ENCODE measurements around the gene CLCN5. TPM values are rescaled to one million over a fixed set of nuclear protein-coding genes. Genes with fewer than 3 reads are reported as not detected.

CLCN5 gene
- total and polyA plus RNA-seq, 10 of the 15 experiments (the other 5 are each of a cell fraction or from before 2014, with no cell fraction given) = 0.33 to 3.8 (median 2.6) TPM

DNA sequence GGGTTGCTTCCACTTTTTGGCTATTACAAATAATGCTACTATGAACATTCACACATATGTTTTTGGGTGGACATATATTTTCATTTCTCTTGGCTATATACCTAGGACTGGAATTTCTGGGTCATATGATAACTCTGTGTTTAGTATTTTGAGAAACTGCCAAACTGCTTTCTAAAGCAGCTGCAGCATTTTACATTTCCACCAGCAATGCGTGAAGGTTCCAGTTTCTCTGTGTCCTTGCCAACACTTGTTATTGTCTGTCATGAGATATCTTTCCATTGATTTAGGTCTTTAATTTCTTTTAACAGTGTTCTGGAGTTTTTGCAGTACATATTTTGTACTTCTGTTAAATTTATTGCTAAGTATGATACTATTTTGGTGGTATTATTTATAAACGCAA is 48.3 kb downstream of the CLCN5 start:
- 95% methylated on average over 2 of the region's 2 CpGs for WGBS (ENCODE audit: insufficient coverage, insufficient replicate concordance, low lambda C conversion rate, missing lambda C conversion rate)
- CTCF ChIA-PET = no interaction called here
- Histone ChIP-seq H2AFZ (ENCODE audit: control insufficient read depth, low read depth, low read length) (no peak overlapping the region), H3K4me1 (ENCODE audit: control insufficient read depth, insufficient read depth, low read length) (no peaks in the 10 kb centered on the region), H4K20me1 (ENCODE audit: control insufficient read depth, insufficient read depth) (no peaks in the 10 kb centered on the region), H3K27ac (ENCODE audit: control insufficient read depth, insufficient read depth) (no peak overlapping the region), H3K9me3 (replicated peaks; ENCODE audit: control insufficient read depth, insufficient read depth, low read length) (no peaks in the 10 kb centered on the region), H3K79me2 (ENCODE audit: control insufficient read depth, insufficient read depth, low read length) (no peaks in the 10 kb centered on the region), H3K9ac (ENCODE audit: control insufficient read depth, insufficient read depth, low read length) (no peak overlapping the region), H3K27me3 (replicated peaks in 1 of 2; ENCODE audit: control insufficient read depth in 2 of 2, insufficient read depth in 2 of 2, low read length in 1 of 2) (no peaks in the 10 kb centered on the region), H3K4me3 (no peak overlapping the region), H3K36me3 (ENCODE audit: control insufficient read depth in 2 of 2, insufficient read depth in 2 of 2, low read length in 1 of 2) (no peaks in the 10 kb centered on the region), H3K4me2 (ENCODE audit: control insufficient read depth, insufficient read depth) (no peak overlapping the region)
- POLR2A ChIA-PET = no interaction called here
- ATAC-seq = no peak
- in situ Hi-C loops (cut with MboI) = no loop called here
- no TSS peak for BruUV-seq (replicated peaks)
- RAD21 ChIA-PET (ENCODE audit: unreplicated experiment) = no interaction called here
- no peak for FAIRE-seq
- SMC1A ChIA-PET (ENCODE audit: uncharacterized antibody, unreplicated experiment) = no interaction called here
- DNase-seq (ENCODE audit: low read depth, low spot score) = no peak
- no peak for TF ChIP-seq SRF (IDR thresholded peaks at IDR 0.05; ENCODE audit: low read depth in 2 of 2, low read length in 2 of 2)
- intact Hi-C loops (cut with micrococcal nuclease; ENCODE audit: unreplicated experiment) = no loop called here

DNA sequence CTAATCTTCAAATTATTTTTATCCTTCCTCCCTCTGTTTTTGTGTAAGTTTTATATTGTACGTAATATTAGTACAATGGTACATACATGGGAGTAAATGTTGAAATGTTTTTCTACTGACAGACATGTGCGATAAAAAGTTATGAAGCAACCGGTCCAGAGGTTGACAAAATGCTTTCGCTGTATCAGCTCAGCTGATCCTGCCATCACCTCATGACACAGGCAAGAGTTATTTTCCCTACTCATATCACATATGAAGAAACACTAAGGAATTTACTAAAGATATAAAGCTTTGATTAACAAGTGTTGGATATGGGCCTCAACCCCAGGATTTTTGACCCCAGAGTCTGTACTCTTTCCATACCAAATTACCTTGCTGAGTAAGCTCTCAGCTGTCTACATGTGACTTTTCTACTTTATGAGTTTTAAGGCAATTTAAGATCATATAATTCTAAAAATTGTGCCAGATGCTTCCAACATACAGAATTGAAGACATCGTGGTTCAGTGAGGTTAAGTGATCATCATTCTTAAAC is 50.0 kb downstream of the CLCN5 start:
- FAIRE-seq (no peak), ATAC-seq (no peak), DNase-seq (ENCODE audit: low read depth, low spot score) (no peak)
- no peaks in the 10 kb centered on the region for H3K9me3 ChIP-seq (replicated peaks; ENCODE audit: control insufficient read depth, insufficient read depth, low read length)
- WGBS (ENCODE audit: insufficient coverage, insufficient replicate concordance, low lambda C conversion rate, missing lambda C conversion rate) = 79% methylated on average over 5 of the region's 5 CpGs
- TF ChIP-seq, protein P1, sequence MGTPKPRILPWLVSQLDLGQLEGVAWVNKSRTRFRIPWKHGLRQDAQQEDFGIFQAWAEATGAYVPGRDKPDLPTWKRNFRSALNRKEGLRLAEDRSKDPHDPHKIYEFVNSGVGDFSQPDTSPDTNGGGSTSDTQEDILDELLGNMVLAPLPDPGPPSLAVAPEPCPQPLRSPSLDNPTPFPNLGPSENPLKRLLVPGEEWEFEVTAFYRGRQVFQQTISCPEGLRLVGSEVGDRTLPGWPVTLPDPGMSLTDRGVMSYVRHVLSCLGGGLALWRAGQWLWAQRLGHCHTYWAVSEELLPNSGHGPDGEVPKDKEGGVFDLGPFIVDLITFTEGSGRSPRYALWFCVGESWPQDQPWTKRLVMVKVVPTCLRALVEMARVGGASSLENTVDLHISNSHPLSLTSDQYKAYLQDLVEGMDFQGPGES (IDR thresholded peaks at IDR 0.05) = no peak
- no peak for TF ChIP-seq RELA (IDR thresholded peaks at IDR 0.05; ENCODE audit: borderline replicate concordance, partially characterized antibody)
- no peak for TF ChIP-seq SREBF1 (IDR thresholded peaks at IDR 0.05; ENCODE audit: low read length)
- no peak for TF ChIP-seq ZNF217 (IDR thresholded peaks at IDR 0.05)
- TF ChIP-seq GATAD2B (conservative IDR thresholded peaks at IDR 0.05; ENCODE audit: low read depth) = no peak
- TF ChIP-seq CREM (IDR thresholded peaks at IDR 0.05; ENCODE audit: low read depth) = no peak
- TF ChIP-seq TARDBP (IDR thresholded peaks at IDR 0.05; ENCODE audit: borderline replicate concordance) = no peak
- no peak for TF ChIP-seq NBN (IDR thresholded peaks at IDR 0.05)
- TF ChIP-seq MTA2 (IDR thresholded peaks at IDR 0.05; ENCODE audit: low read depth) = no peak
- TF ChIP-seq, protein P2, sequence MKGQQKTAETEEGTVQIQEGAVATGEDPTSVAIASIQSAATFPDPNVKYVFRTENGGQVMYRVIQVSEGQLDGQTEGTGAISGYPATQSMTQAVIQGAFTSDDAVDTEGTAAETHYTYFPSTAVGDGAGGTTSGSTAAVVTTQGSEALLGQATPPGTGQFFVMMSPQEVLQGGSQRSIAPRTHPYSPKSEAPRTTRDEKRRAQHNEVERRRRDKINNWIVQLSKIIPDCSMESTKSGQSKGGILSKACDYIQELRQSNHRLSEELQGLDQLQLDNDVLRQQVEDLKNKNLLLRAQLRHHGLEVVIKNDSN (IDR thresholded peaks at IDR 0.05; ENCODE audit: borderline replicate concordance, extremely low read length, insufficient read depth, low read depth, low read length) = no peak
- TF ChIP-seq PAX8 (IDR thresholded peaks at IDR 0.05) = no peak
- H3K4me1 ChIP-seq (ENCODE audit: control insufficient read depth, insufficient read depth, low read length) = no peaks in the 10 kb centered on the region
- RAD21 ChIA-PET (ENCODE audit: unreplicated experiment) = no interaction called here
- no peak overlapping the region for H2AFZ ChIP-seq (ENCODE audit: control insufficient read depth, low read depth, low read length)
- no peaks in the 10 kb centered on the region for H3K27me3 ChIP-seq (replicated peaks in 1 of 2; ENCODE audit: control insufficient read depth in 2 of 2, insufficient read depth in 2 of 2, low read length in 1 of 2)
- in situ Hi-C loops (cut with MboI) = no loop called here
- H3K4me3 ChIP-seq = no peak overlapping the region
- intact Hi-C loops (cut with micrococcal nuclease; ENCODE audit: unreplicated experiment) = no loop called here
- H3K27ac ChIP-seq (ENCODE audit: control insufficient read depth, insufficient read depth) = no peak overlapping the region
- POLR2A ChIA-PET = no interaction called here
- SMC1A ChIA-PET (ENCODE audit: uncharacterized antibody, unreplicated experiment) = no interaction called here
- no peaks in the 10 kb centered on the region for H3K36me3 ChIP-seq (ENCODE audit: control insufficient read depth in 2 of 2, insufficient read depth in 2 of 2, low read length in 1 of 2)
- no peaks in the 10 kb centered on the region for H4K20me1 ChIP-seq (ENCODE audit: control insufficient read depth, insufficient read depth)
- BruUV-seq (replicated peaks) = no TSS peak
- no peaks in the 10 kb centered on the region for H3K79me2 ChIP-seq (ENCODE audit: control insufficient read depth, insufficient read depth, low read length)
- H3K9ac ChIP-seq (ENCODE audit: control insufficient read depth, insufficient read depth, low read length) = no peak overlapping the region
- CTCF ChIA-PET = no interaction called here
- no peak overlapping the region for H3K4me2 ChIP-seq (ENCODE audit: control insufficient read depth, insufficient read depth)
